Psoas muscle (tissue), 8 donors: Measurements from ENCODE around the gene PODXL2. TPM values are rescaled to one million over a fixed set of nuclear protein-coding genes. Genes with fewer than 3 reads are reported as not detected.

ENCODE experiments used
- ATAC-seq, 4 donors: fragments of 200-7000 bp; cut with Tn5 transposase; one replicate each; pipeline ENCODE4 v1.9.1; 2020; ENCODE audit warnings: moderate library complexity in 3 of 4, mild to moderate bottlenecking in 2 of 4
- DNase-seq, 2 donors: peaks; one replicate each; pipeline ENCODE4 v3.0.0-alpha.2; 2020
- H3K27ac ChIP-seq: fragments of 200-600 bp; one replicate; pipeline ENCODE4 v1.8.0; 2022
- H3K27me3 ChIP-seq, 3 donors: fragments of 200-600 bp in 1 of 3; one replicate each; pipeline versions ENCODE4 v1.6.1 to v1.8.0; 2013 to 2022; ENCODE audit warnings: low read length in 2 of 3, mild to moderate bottlenecking in 2 of 3, moderate library complexity in 1 of 3; ENCODE audit not compliant: insufficient read depth in 3 of 3
- H3K36me3 ChIP-seq, 2 donors: fragments of 200-600 bp in 1 of 2; one replicate each; pipeline versions ENCODE4 v1.6.1 to v1.8.0; 2013 to 2022; ENCODE audit warnings: low read depth in 1 of 2, mild to moderate bottlenecking in 1 of 2, moderate library complexity in 1 of 2; ENCODE audit not compliant: insufficient read depth in 1 of 2
- H3K4me1 ChIP-seq: fragments of 200-600 bp; one replicate; pipeline ENCODE4 v1.8.0; 2022
- H3K4me3 ChIP-seq: fragments of 200-600 bp; one replicate; pipeline ENCODE4 v1.8.0; 2022; ENCODE audit warnings: mild to moderate bottlenecking
- H3K9me3 ChIP-seq: fragments of 200-600 bp; one replicate; pipeline ENCODE4 v1.8.0; 2022
- CTCF ChIP-seq: fragments of 200-600 bp; IDR thresholded peaks from one replicate; pipeline ENCODE4 v1.8.0; 2022; ENCODE audit warnings: antibody characterized with exemption
- WGBS, 3 donors: extraction: QIAGEN DNeasy Blood & Tissue Kit; methylation state at CpG; one replicate each; pipeline versions ENCODE4 v1.1.6 to v1.1.7; 2013; 5-methylcytosine and 5-hydroxymethylcytosine counted together
- intact Hi-C, 2 donors: fragments of 100-400 bp; cut with DNase I; formaldehyde crosslinking; loops; one replicate each; pipeline versions ENCODE4 v1.11.0 to v1.14.2; 2022
- polyA plus RNA-seq, 3 donors: library from polyadenylated mRNA; stranded (reverse); fragments of 200-250 nt; gene quantifications; one replicate each; pipeline ENCODE4 v1.2.3, GENCODE V29; 2013
- total RNA-seq, 4 donors: library from RNA; stranded (reverse); fragmentation: NEBNext Ultra II Directional in 2 of 4; extraction: Animal tissue kit (Norgen Biotek cat#: 25700) in 2 of 4; gene quantifications; one replicate each; pipeline versions ENCODE4 v1.2.1 to v1.2.4, GENCODE V29; 2021 to 2023
- donor health status: healthy with polysubstance abuse.
- donor health status: DM: no; HTN: no; CAD: no; lungs with moderate emphysema.
- donor health status: Bipolar disorder and iron deficiency.
- donor health status: healthy.
- donor health status: DM: yes; HTN: yes; CAD: no.
- donor health status: DM: no; HTN: no; CAD: no.
- donor health status: DM: no; HTN: no; CAD: no.
- donor health status: DM: yes; HTN: yes; CAD: no.

The PODXL2 gene
- total and polyA plus RNA-seq, 7 donors = 1.4 to 3.0 (median 2.1) TPM

DNA sequence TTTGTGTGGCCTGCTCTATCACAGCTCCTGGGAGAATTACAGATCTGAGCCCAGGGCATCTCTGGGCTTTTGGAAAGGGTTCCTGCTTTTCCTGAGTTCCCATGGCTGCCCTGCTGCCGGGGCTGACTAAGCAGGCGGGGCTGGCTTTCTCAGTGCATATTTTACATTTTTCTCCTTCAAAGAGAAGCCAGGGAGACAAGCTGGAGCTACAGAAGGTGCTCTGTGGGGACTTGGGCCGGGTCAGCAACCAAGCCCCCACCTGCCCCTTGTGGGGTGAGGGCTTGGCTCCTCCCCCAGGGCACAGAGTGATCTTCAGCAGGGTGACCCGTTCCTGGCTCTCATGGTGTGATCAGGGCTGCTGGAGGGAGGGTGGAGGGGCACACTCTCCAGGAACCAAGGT, 61.1 kb downstream of the PODXL2 start:
- H3K4me1 ChIP-seq = peaks cover 22% of the 10 kb centered on the region
- peak overlapping the region; percentile 54 for H3K27ac ChIP-seq
- no peaks in the 10 kb centered on the region for H3K27me3 ChIP-seq
- WGBS, 3 donors = 62 to 63% (median 62%) methylated on average over 4 of the region's 4 CpGs
- intact Hi-C loops = loop anchor here (5.0 kb wide), 2 partner anchors 38 to 113 kb away; no protein-coding TSS in a partner anchor
- peak in 1 of 2 donors; percentile 33 for DNase-seq
- peaks cover 4 to 33% of the 10 kb centered on the region in 2 donors for H3K36me3 ChIP-seq
- H3K9me3 ChIP-seq = no peaks in the 10 kb centered on the region
- TF ChIP-seq CTCF = no peak
- H3K4me3 ChIP-seq = no peak overlapping the region
- no peak for ATAC-seq

DNA sequence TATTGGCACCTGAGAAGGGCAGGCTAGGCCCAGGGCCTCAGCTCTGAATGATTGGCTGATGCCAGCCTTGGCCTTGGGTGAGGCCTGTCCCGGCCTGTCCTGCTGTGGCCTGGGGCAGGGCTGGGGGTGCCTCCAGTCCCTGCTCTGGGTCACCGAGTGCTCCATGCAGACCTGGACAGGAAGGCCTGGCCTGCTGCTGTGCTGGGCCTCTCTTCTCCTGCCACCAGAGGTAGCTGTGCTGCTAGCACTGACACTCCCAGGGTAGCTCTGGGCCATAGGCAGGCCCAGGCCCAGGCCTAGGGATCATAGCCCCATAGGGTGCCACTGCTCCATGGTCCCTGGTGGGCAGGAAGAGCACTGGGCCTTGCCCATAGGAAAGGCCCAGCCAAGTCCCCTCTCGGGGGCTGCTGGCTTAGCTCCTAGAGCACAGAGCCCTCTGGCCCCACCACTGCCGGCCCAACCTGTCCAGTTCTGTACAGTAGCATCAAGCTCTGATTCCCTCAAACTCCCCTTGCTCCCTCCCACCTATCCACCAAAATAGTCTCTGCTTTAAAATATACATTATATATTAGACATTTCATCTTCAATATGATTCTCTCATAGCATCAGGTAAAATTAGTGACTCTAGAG, 62.0 kb downstream of the PODXL2 start:
- DNase-seq (peak; percentile 38 to 61), ATAC-seq (peak in 1 of 4 donors; percentile 43)
- intact Hi-C loops = loop anchor here (5.0 kb wide), 2 partner anchors 39 to 114 kb away; no protein-coding TSS in a partner anchor
- WGBS, 3 donors = 53 to 89% (median 62%) methylated on average over 4 of the region's 4 CpGs
- peak; percentile 38 for TF ChIP-seq CTCF
- Histone ChIP-seq H3K9me3 (no peaks in the 10 kb centered on the region), H3K4me3 (no peak overlapping the region), H3K36me3 (peaks cover 4 to 33% of the 10 kb centered on the region in 2 donors), H3K27ac (peak overlapping the region; percentile 54), H3K4me1 (peaks cover 22% of the 10 kb centered on the region), H3K27me3 (no peaks in the 10 kb centered on the region)

- intact Hi-C loops = loop anchor here (5.0 kb wide), 2 partner anchors 39 to 114 kb away; no protein-coding TSS in a partner anchor
- H3K27ac ChIP-seq = peak overlapping the region; percentile 54
- peaks cover 24% of the 10 kb centered on the region for H3K4me1 ChIP-seq
Observed at GRCh38 chr3:127691489-127691888, 62.5 kb downstream of the PODXL2 start.

DNA sequence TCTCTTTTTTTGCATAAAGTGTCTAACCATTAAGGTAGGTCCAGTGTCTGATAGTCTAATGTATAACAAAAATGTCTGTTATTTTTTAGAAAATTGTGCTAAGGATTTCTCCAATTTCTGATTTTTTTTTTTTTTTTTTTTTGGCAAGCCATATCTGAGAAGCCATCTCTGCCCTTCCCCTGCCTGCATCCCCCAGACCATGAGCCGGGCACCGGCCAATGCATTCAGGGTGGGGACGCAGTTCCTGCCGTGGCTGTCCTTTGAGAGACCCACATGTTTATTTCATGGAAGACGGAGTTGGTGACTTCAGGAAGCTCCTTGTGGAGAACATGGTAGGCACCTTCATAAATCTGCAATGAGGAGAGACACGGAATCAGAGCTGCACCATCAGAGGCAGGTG, 63.0 kb downstream of the PODXL2 start:
- 84 to 88% (median 84%) methylated on average over 6 of the region's 6 CpGs for WGBS, 3 donors
- Histone ChIP-seq H3K4me1 (peaks cover 28% of the 10 kb centered on the region), H3K9me3 (no peaks in the 10 kb centered on the region), H3K36me3 (peaks cover 4 to 33% of the 10 kb centered on the region in 2 donors), H3K27ac (no peak overlapping the region), H3K4me3 (no peak overlapping the region), H3K27me3 (no peaks in the 10 kb centered on the region)
- TF ChIP-seq CTCF = no peak
- ATAC-seq (no peak), DNase-seq (peak; percentile 6 to 32)
- intact Hi-C loops = loop anchor here (2.0 to 5.0 kb wide), 3 partner anchors 39 to 115 kb away; no protein-coding TSS in a partner anchor

More at GRCh38 chr3:127691489-127691888, 62.5 kb downstream of the PODXL2 start:
- ATAC-seq (no peak), DNase-seq (peak; percentile 11 to 42)
- no peak for TF ChIP-seq CTCF
- no peak overlapping the region for H3K4me3 ChIP-seq
- 83 to 87% (median 87%) methylated on average over 8 of the region's 8 CpGs for WGBS, 3 donors
- no peaks in the 10 kb centered on the region for H3K27me3 ChIP-seq
- peaks cover 4 to 33% of the 10 kb centered on the region in 2 donors for H3K36me3 ChIP-seq
- H3K9me3 ChIP-seq = no peaks in the 10 kb centered on the region
